HL-60 (cell line): ENCODE data around the gene MAPK10.

Source experiments
- POLR2AphosphoS5 ChIP-seq: IDR thresholded peaks from 2 replicates; pipeline ENCODE4 v1.6.1; 2012; ENCODE audit warnings: low read depth
- TF ChIP-seq, protein P1 (sequence below): IDR thresholded peaks from one replicate; pipeline ENCODE4 v1.5.1; 2011; ENCODE audit warnings: low read length, control low read depth, inconsistent platforms; ENCODE audit not compliant: insufficient read depth

DNA sequence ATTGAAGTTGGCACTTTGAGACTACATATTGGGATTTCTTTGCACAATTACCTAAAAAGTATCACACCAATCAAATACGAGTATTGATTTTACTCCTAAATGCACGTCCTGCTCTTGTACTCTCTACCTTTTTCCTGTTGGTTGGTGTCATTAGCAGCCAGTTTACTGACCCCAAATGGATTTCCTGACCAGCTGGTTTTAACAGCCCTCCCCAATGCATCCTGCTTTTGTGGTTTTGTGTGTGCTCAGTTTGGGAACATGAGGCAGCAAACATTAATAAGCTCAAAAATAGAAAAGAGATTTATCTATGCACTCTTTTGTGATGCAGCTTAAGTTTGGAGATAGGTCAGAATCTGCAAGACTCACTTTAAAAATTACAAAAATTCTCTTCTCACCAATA, 230.3 kb downstream of the MAPK10 start:
- TF ChIP-seq, protein P1, sequence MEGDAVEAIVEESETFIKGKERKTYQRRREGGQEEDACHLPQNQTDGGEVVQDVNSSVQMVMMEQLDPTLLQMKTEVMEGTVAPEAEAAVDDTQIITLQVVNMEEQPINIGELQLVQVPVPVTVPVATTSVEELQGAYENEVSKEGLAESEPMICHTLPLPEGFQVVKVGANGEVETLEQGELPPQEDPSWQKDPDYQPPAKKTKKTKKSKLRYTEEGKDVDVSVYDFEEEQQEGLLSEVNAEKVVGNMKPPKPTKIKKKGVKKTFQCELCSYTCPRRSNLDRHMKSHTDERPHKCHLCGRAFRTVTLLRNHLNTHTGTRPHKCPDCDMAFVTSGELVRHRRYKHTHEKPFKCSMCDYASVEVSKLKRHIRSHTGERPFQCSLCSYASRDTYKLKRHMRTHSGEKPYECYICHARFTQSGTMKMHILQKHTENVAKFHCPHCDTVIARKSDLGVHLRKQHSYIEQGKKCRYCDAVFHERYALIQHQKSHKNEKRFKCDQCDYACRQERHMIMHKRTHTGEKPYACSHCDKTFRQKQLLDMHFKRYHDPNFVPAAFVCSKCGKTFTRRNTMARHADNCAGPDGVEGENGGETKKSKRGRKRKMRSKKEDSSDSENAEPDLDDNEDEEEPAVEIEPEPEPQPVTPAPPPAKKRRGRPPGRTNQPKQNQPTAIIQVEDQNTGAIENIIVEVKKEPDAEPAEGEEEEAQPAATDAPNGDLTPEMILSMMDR: no peak
- TF ChIP-seq POLR2AphosphoS5: no peak
